ENCODE measurements around the gene NXNL1.
A peak's percentile ranks its signal among the peaks of the same experiment; 100 is the strongest.

Gene NXNL1

GRCh38 chr19:17496337-17496997, 35.7 kb upstream of the NXNL1 start:
- FAIRE-seq, result peak; percentile 98
- peak; percentile 90 for DNase-seq (ENCODE audit: insufficient read length)
- TF ChIP-seq TAF1 (IDR thresholded peaks at IDR 0.05; ENCODE audit: borderline replicate concordance, low read depth, low read length) (no peak), POLR2AphosphoS5 (IDR thresholded peaks at IDR 0.05; ENCODE audit: low read depth, low read length) (no peak), POLR2A (IDR thresholded peaks at IDR 0.05; ENCODE audit: low read depth, low read length) (no peak)

GRCh38 chr19:17495639-17496296, 35.0 kb upstream of the NXNL1 start:
- TF ChIP-seq TAF1 (IDR thresholded peaks at IDR 0.05; ENCODE audit: borderline replicate concordance, low read depth, low read length) (no peak), POLR2A (IDR thresholded peaks at IDR 0.05; ENCODE audit: low read depth, low read length) (no peak), POLR2AphosphoS5 (IDR thresholded peaks at IDR 0.05; ENCODE audit: low read depth, low read length) (no peak)
- no peak for DNase-seq (ENCODE audit: insufficient read length)
- no peak for FAIRE-seq

GRCh38 chr19:17491287-17491686, 30.6 kb upstream of the NXNL1 start:
- TF ChIP-seq POLR2AphosphoS5 (IDR thresholded peaks at IDR 0.05; ENCODE audit: low read depth, low read length) (no peak), POLR2A (IDR thresholded peaks at IDR 0.05; ENCODE audit: low read depth, low read length) (no peak), TAF1 (IDR thresholded peaks at IDR 0.05; ENCODE audit: borderline replicate concordance, low read depth, low read length) (no peak)
- FAIRE-seq (no peak), DNase-seq (ENCODE audit: insufficient read length) (no peak)

- DNase-seq (ENCODE audit: insufficient read length), result no peak
- no peak for FAIRE-seq
- TF ChIP-seq POLR2AphosphoS5 (IDR thresholded peaks at IDR 0.05; ENCODE audit: low read depth, low read length) (no peak), TAF1 (IDR thresholded peaks at IDR 0.05; ENCODE audit: borderline replicate concordance, low read depth, low read length) (no peak), POLR2A (IDR thresholded peaks at IDR 0.05; ENCODE audit: low read depth, low read length) (no peak)
Observed at GRCh38 chr19:17490411-17490810, 29.7 kb upstream of the NXNL1 start.

GRCh38 chr19:17489392-17490030, 28.8 kb upstream of the NXNL1 start:
- no peak for TF ChIP-seq TAF1 (IDR thresholded peaks at IDR 0.05; ENCODE audit: borderline replicate concordance, low read depth, low read length)
- TF ChIP-seq POLR2AphosphoS5 (IDR thresholded peaks at IDR 0.05; ENCODE audit: low read depth, low read length), result no peak
- TF ChIP-seq POLR2A (IDR thresholded peaks at IDR 0.05; ENCODE audit: low read depth, low read length), result no peak
- no peak for DNase-seq (ENCODE audit: insufficient read length)
- peak; percentile 5 for FAIRE-seq

- TF ChIP-seq POLR2A (IDR thresholded peaks at IDR 0.05; ENCODE audit: low read depth, low read length) (no peak), TAF1 (IDR thresholded peaks at IDR 0.05; ENCODE audit: borderline replicate concordance, low read depth, low read length) (no peak), POLR2AphosphoS5 (IDR thresholded peaks at IDR 0.05; ENCODE audit: low read depth, low read length) (no peak)
- DNase-seq (ENCODE audit: insufficient read length) (peak; percentile 49), FAIRE-seq (peak; percentile 38)
Observed at GRCh38 chr19:17488593-17489391, 28.1 kb upstream of the NXNL1 start.

GRCh38 chr19:17487284-17488121, 26.8 kb upstream of the NXNL1 start:
- FAIRE-seq (no peak), DNase-seq (ENCODE audit: insufficient read length) (no peak)
- TF ChIP-seq TAF1 (IDR thresholded peaks at IDR 0.05; ENCODE audit: borderline replicate concordance, low read depth, low read length) (no peak), POLR2A (IDR thresholded peaks at IDR 0.05; ENCODE audit: low read depth, low read length) (no peak), POLR2AphosphoS5 (IDR thresholded peaks at IDR 0.05; ENCODE audit: low read depth, low read length) (no peak)

- no peak for TF ChIP-seq POLR2AphosphoS5 (IDR thresholded peaks at IDR 0.05; ENCODE audit: low read depth, low read length)
- TF ChIP-seq POLR2A (IDR thresholded peaks at IDR 0.05; ENCODE audit: low read depth, low read length), result no peak
- no peak for TF ChIP-seq TAF1 (IDR thresholded peaks at IDR 0.05; ENCODE audit: borderline replicate concordance, low read depth, low read length)
- FAIRE-seq, result no peak
Observed at GRCh38 chr19:17486545-17487240, 26.0 kb upstream of the NXNL1 start.

GRCh38 chr19:17484520-17485185, 23.9 kb upstream of the NXNL1 start:
- FAIRE-seq (no peak), DNase-seq (ENCODE audit: insufficient read length) (no peak)
- TF ChIP-seq POLR2A (IDR thresholded peaks at IDR 0.05; ENCODE audit: low read depth, low read length) (no peak), TAF1 (IDR thresholded peaks at IDR 0.05; ENCODE audit: borderline replicate concordance, low read depth, low read length) (no peak), POLR2AphosphoS5 (IDR thresholded peaks at IDR 0.05; ENCODE audit: low read depth, low read length) (no peak)

More at GRCh38 chr19:17486545-17487240, 26.0 kb upstream of the NXNL1 start:
- DNase-seq (ENCODE audit: insufficient read length), result no peak

All from GM12892 (cell line).